ENCODE measurements around the gene ANKEF1. TPM values are rescaled to one million over a fixed set of nuclear protein-coding genes. Genes with fewer than 3 reads are reported as not detected.

The ANKEF1 gene
- total and polyA plus RNA-seq, 2 experiments from 2014 or later: 4.7 to 9.7 TPM

- H3K4me1 Mint-ChIP-seq: no peaks in the 10 kb centered on the region
- ATAC-seq: no peak
These were observed 41.6 kb upstream of the ANKEF1 start for GRCh38 chr20:9993137-9993536.

GRCh38 chr20:9994676-9995075 lies 40.1 kb upstream of the ANKEF1 start:
- Histone ChIP-seq H3F3A (replicated peaks; ENCODE audit: low read depth) (no peaks in the 10 kb centered on the region), H3K36me3 (ENCODE audit: insufficient read depth) (no peaks in the 10 kb centered on the region), H3K27me3 (ENCODE audit: insufficient read depth) (no peaks in the 10 kb centered on the region), H3K4me2 (no peak overlapping the region), H3K4me1 (ENCODE audit: insufficient read depth) (no peaks in the 10 kb centered on the region), H4K20me1 (replicated peaks; ENCODE audit: insufficient read depth) (no peaks in the 10 kb centered on the region), H2AFZ (no peak overlapping the region), H3K79me2 (replicated peaks; ENCODE audit: insufficient read depth) (no peaks in the 10 kb centered on the region), H3K9me2 (ENCODE audit: insufficient read depth) (peaks cover 2% of the 10 kb centered on the region; the same call in 1 of the 2 replicates), H3K27ac (ENCODE audit: low read depth) (no peak overlapping the region), H3K4me3 (no peak overlapping the region)
- H3K4me3 Mint-ChIP-seq: no peak overlapping the region
- ATAC-seq (no peak), DNase-seq (ENCODE audit: low spot score) (no peak)
- H3K27me3 Mint-ChIP-seq (ENCODE audit: insufficient read depth, low read depth, poor library complexity): no peaks in the 10 kb centered on the region
- no peaks in the 10 kb centered on the region for H3K9me3 Mint-ChIP-seq
- no peaks in the 10 kb centered on the region for H3K4me1 Mint-ChIP-seq
- no peak for TF ChIP-seq ZNF114 (CRISPR knock-in tag; IDR thresholded peaks at IDR 0.05)
- TF ChIP-seq, protein P1, sequence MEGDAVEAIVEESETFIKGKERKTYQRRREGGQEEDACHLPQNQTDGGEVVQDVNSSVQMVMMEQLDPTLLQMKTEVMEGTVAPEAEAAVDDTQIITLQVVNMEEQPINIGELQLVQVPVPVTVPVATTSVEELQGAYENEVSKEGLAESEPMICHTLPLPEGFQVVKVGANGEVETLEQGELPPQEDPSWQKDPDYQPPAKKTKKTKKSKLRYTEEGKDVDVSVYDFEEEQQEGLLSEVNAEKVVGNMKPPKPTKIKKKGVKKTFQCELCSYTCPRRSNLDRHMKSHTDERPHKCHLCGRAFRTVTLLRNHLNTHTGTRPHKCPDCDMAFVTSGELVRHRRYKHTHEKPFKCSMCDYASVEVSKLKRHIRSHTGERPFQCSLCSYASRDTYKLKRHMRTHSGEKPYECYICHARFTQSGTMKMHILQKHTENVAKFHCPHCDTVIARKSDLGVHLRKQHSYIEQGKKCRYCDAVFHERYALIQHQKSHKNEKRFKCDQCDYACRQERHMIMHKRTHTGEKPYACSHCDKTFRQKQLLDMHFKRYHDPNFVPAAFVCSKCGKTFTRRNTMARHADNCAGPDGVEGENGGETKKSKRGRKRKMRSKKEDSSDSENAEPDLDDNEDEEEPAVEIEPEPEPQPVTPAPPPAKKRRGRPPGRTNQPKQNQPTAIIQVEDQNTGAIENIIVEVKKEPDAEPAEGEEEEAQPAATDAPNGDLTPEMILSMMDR (conservative IDR thresholded peaks at IDR 0.05; ENCODE audit: low read depth in 2 of 2): no peak
- TF ChIP-seq STAT1 (IDR thresholded peaks at IDR 0.05; ENCODE audit: unreplicated experiment): no peak
- TF ChIP-seq ZNF331 (CRISPR knock-in tag; IDR thresholded peaks at IDR 0.05; ENCODE audit: low read depth): no peak
- no peak for TF ChIP-seq POLR2AphosphoS5 (IDR thresholded peaks at IDR 0.05; ENCODE audit: low read depth)
- TF ChIP-seq CREB1 (CRISPR knock-in tag; IDR thresholded peaks at IDR 0.05; ENCODE audit: low read depth): no peak
- no peak for TF ChIP-seq NANOG (IDR thresholded peaks at IDR 0.05; ENCODE audit: borderline replicate concordance)
- no peak for TF ChIP-seq JUNB (IDR thresholded peaks at IDR 0.05; ENCODE audit: unreplicated experiment)
- no peak for TF ChIP-seq REST (IDR thresholded peaks at IDR 0.05; ENCODE audit: unreplicated experiment)
- no peak for TF ChIP-seq EZH2 (IDR thresholded peaks at IDR 0.05; ENCODE audit: low read depth, unreplicated experiment)
- no peak for TF ChIP-seq EZH2phosphoT487 (IDR thresholded peaks at IDR 0.05; ENCODE audit: unreplicated experiment)
- H3K36me3 Mint-ChIP-seq (ENCODE audit: low read depth): no peaks in the 10 kb centered on the region
- no peak overlapping the region for H3K27ac Mint-ChIP-seq

More at GRCh38 chr20:9993137-9993536, 41.6 kb upstream of the ANKEF1 start:
- Mint-ChIP-seq H3K36me3 (ENCODE audit: low read depth) (no peaks in the 10 kb centered on the region), H3K9me3 (no peaks in the 10 kb centered on the region), H3K4me3 (no peak overlapping the region), H3K27me3 (ENCODE audit: insufficient read depth, low read depth, poor library complexity) (no peaks in the 10 kb centered on the region), H3K27ac (no peak overlapping the region)
- Histone ChIP-seq H3K79me2 (replicated peaks; ENCODE audit: insufficient read depth) (no peaks in the 10 kb centered on the region), H3K4me2 (no peak overlapping the region), H2AFZ (no peak overlapping the region), H3K4me1 (ENCODE audit: insufficient read depth) (no peaks in the 10 kb centered on the region), H3F3A (replicated peaks; ENCODE audit: low read depth) (no peaks in the 10 kb centered on the region), H3K36me3 (ENCODE audit: insufficient read depth) (no peaks in the 10 kb centered on the region), H3K27me3 (ENCODE audit: insufficient read depth) (no peaks in the 10 kb centered on the region), H3K27ac (ENCODE audit: low read depth) (no peak overlapping the region), H3K9me2 (ENCODE audit: insufficient read depth) (no peaks in the 10 kb centered on the region), H4K20me1 (replicated peaks; ENCODE audit: insufficient read depth) (no peaks in the 10 kb centered on the region), H3K4me3 (no peak overlapping the region)
- TF ChIP-seq EZH2 (IDR thresholded peaks at IDR 0.05; ENCODE audit: low read depth, unreplicated experiment) (no peak), CREB1 (CRISPR knock-in tag; IDR thresholded peaks at IDR 0.05; ENCODE audit: low read depth) (no peak), ZNF331 (CRISPR knock-in tag; IDR thresholded peaks at IDR 0.05; ENCODE audit: low read depth) (no peak), REST (IDR thresholded peaks at IDR 0.05; ENCODE audit: unreplicated experiment) (no peak)
- no peak for DNase-seq (ENCODE audit: low spot score)
